Mammary epithelial cell (primary cell): ENCODE data around the gene ADAT1.

ENCODE experiments used
- CTCF ChIP-seq, 2 donors: IDR thresholded peaks in 1 of 2; conservative IDR thresholded peaks in 1 of 2; 2 replicates each; pipeline ENCODE4 v1.5.1; 2011 to 2012; ENCODE audit warnings: inconsistent platforms in 2 of 2, low read length in 2 of 2, mild to moderate bottlenecking in 2 of 2, control low read depth in 1 of 2, low read depth in 1 of 2; ENCODE audit not compliant: insufficient read depth in 1 of 2; ENCODE audit errors: extremely low read depth in 1 of 2
- EZH2 ChIP-seq: IDR thresholded peaks from 2 replicates; pipeline ENCODE4 v1.6.1; 2012; ENCODE audit warnings: low read length, inconsistent platforms, borderline replicate concordance

- TF ChIP-seq CTCF (conservative IDR thresholded peaks at IDR 0.05 in 1 of 2, IDR thresholded peaks at IDR 0.05 in 1 of 2; ENCODE audit: extremely low read depth in 1 of 2, insufficient read depth in 1 of 2, low read depth in 1 of 2, low read length in 2 of 2), result no peak
- no peak for TF ChIP-seq EZH2
Observed at GRCh38 chr16:75647492-75648264, 24.6 kb upstream of the ADAT1 start, which contains the start of the genes KARS1 and TERF2IP.
